ENCODE measurements around the gene NES.

The NES gene

DNA sequence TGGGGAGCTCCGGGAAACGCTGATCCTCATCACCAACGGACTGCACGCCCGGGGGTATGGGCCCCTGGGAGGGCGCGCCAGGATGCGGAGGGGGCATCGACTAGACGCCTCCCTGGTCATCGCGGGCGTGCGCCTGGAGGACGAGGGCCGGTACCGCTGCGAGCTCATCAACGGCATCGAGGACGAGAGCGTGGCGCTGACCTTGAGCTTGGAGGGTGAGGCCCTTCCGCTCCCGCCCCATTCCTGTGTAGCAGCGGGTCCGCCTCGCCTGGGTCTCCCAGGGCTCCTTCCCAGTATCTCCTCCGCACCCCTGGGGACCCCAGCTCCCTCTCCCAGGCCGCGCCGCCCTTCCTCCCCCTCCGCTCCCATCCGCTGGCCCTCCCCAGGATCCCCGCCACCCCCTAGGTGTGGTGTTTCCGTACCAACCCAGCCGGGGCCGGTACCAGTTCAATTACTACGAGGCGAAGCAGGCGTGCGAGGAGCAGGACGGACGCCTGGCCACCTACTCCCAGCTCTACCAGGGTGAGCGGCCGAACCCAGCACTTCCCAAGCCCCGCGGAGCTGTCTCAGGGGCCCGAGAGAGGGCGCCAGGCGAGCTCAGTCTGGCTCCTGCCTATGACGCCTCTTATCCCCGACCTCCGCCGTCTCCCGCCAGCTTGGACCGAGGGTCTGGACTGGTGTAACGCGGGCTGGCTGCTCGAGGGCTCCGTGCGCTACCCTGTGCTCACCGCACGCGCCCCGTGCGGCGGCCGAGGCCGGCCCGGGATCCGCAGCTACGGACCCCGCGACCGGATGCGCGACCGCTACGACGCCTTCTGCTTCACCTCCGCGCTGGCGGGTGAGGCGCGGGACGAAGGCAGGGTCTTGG lies 53.0 kb downstream of the NES start:
- DNase-seq (ENCODE audit: low read depth) = peak; percentile 55
- TF ChIP-seq CTCF (IDR thresholded peaks at IDR 0.05; ENCODE audit: low read depth, low read length) = peak; percentile 29
- no peak for TF ChIP-seq POLR2A (IDR thresholded peaks at IDR 0.05; ENCODE audit: extremely low read depth, insufficient read length)
- no peak overlapping the region for H3K4me3 ChIP-seq (ENCODE audit: low read depth, low read length)

- TF ChIP-seq POLR2A (IDR thresholded peaks at IDR 0.05; ENCODE audit: extremely low read depth, insufficient read length) = no peak
- TF ChIP-seq, protein P1, sequence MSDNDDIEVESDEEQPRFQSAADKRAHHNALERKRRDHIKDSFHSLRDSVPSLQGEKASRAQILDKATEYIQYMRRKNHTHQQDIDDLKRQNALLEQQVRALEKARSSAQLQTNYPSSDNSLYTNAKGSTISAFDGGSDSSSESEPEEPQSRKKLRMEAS (IDR thresholded peaks at IDR 0.05; ENCODE audit: low read depth, low read length) = no peak
- no peak for TF ChIP-seq CTCF (IDR thresholded peaks at IDR 0.05; ENCODE audit: low read depth, low read length)
- TF ChIP-seq MYC (IDR thresholded peaks at IDR 0.05; ENCODE audit: low read depth, low read length) = no peak
- DNase-seq (ENCODE audit: low read depth) = no peak
- no peak overlapping the region for H3K4me3 ChIP-seq (ENCODE audit: low read depth, low read length)
Observed at GRCh38 chr1:156622581-156623297, 54.5 kb downstream of the NES start.

GRCh38 chr1:156619582-156619955 lies 57.6 kb downstream of the NES start:
- no peak for DNase-seq (ENCODE audit: low read depth)
- TF ChIP-seq, protein P1 (IDR thresholded peaks at IDR 0.05; ENCODE audit: low read depth, low read length) = no peak
- no peak for TF ChIP-seq MYC (IDR thresholded peaks at IDR 0.05; ENCODE audit: low read depth, low read length)
- no peak for TF ChIP-seq POLR2A (IDR thresholded peaks at IDR 0.05; ENCODE audit: extremely low read depth, insufficient read length)
- no peak for TF ChIP-seq CTCF (IDR thresholded peaks at IDR 0.05; ENCODE audit: low read depth, low read length)
- H3K4me3 ChIP-seq (ENCODE audit: low read depth, low read length) = no peak overlapping the region

- TF ChIP-seq CTCF (IDR thresholded peaks at IDR 0.05; ENCODE audit: low read depth, low read length) = peak; percentile 72
- TF ChIP-seq, protein P1 (IDR thresholded peaks at IDR 0.05; ENCODE audit: low read depth, low read length) = no peak
- H3K4me3 ChIP-seq (ENCODE audit: low read depth, low read length) = no peak within 1 kb of the TSS
- peak; percentile 35 for DNase-seq (ENCODE audit: low read depth)
Observed at GRCh38 chr1:156618853-156619581, 58.2 kb downstream of the NES start, which contains the start of gene HAPLN2. HAPLN2 (plus strand) TSS chr1:156619415; CDS start chr1:156623491, 4,076 bp downstream.
